Measurements from ENCODE around the gene EPHA8. TPM values are rescaled to one million over a fixed set of nuclear protein-coding genes. Genes with fewer than 3 reads are reported as not detected.

Gene EPHA8
- total and polyA plus RNA-seq, 2 of the 13 experiments (the other 11 are each of a cell fraction or from before 2014, with no cell fraction given) = not detected

GRCh38 chr1:22636927-22637326, 73.6 kb downstream of the EPHA8 start:
- no peaks in the 10 kb centered on the region for H3K36me3 ChIP-seq (replicated peaks in 1 of 2; ENCODE audit: control insufficient read depth in 1 of 2, insufficient read depth in 2 of 2, low read length in 2 of 2)
- no peak overlapping the region for H2AFZ ChIP-seq (ENCODE audit: low read length)
- intact Hi-C loops (cut with micrococcal nuclease; ENCODE audit: unreplicated experiment) = no loop called here
- H3K4me2 ChIP-seq (ENCODE audit: low read depth, low read length) = no peak overlapping the region
- H3K9me3 ChIP-seq (ENCODE audit: low read length) = no peaks in the 10 kb centered on the region
- in situ Hi-C loops (cut with HindIII; ENCODE audit: extremely low pct_ligation_motif_present, low pct_unique_long_range_greater_than_20kb) = no loop called here
- ChIA-PET CTCF (ENCODE audit: low intra/inter-chr PET ratio, low total read pairs) (no interaction called here), POLR2A (no interaction called here)
- DNase-seq (ENCODE audit: low spot score) (no peak), FAIRE-seq (no peak), ATAC-seq (no peak)
- H3K9ac ChIP-seq (ENCODE audit: insufficient read depth, low read depth, low read length) = no peak overlapping the region
- WGBS (ENCODE audit: low lambda C conversion rate) = 4% methylated on average over 6 of the region's 6 CpGs
- H3K27me3 ChIP-seq (ENCODE audit: control insufficient read depth in 1 of 2, insufficient read depth in 2 of 2, low read length in 2 of 2) = peaks cover 0 to 31% of the 10 kb centered on the region in 2 experiments; a peak in 2 of 5 replicates
- H3K4me1 ChIP-seq (ENCODE audit: insufficient read depth, low read length) = no peaks in the 10 kb centered on the region
- TF ChIP-seq ZSCAN31 (CRISPR knock-in tag; IDR thresholded peaks at IDR 0.05; ENCODE audit: low read depth) (no peak), PHF21A (CRISPR knock-in tag; IDR thresholded peaks at IDR 0.05) (no peak), ZBTB44 (CRISPR knock-in tag; IDR thresholded peaks at IDR 0.05) (no peak), PAF1 (CRISPR knock-in tag; IDR thresholded peaks at IDR 0.05) (no peak), ZNF709 (CRISPR knock-in tag; IDR thresholded peaks at IDR 0.05) (no peak), MAFG (CRISPR knock-in tag; IDR thresholded peaks at IDR 0.05) (no peak), RBFOX2 (IDR thresholded peaks at IDR 0.05; ENCODE audit: low read depth, low read length) (no peak), ZNF790 (CRISPR knock-in tag; IDR thresholded peaks at IDR 0.05; ENCODE audit: borderline replicate concordance) (no peak)
- TF ChIP-seq, protein P1, sequence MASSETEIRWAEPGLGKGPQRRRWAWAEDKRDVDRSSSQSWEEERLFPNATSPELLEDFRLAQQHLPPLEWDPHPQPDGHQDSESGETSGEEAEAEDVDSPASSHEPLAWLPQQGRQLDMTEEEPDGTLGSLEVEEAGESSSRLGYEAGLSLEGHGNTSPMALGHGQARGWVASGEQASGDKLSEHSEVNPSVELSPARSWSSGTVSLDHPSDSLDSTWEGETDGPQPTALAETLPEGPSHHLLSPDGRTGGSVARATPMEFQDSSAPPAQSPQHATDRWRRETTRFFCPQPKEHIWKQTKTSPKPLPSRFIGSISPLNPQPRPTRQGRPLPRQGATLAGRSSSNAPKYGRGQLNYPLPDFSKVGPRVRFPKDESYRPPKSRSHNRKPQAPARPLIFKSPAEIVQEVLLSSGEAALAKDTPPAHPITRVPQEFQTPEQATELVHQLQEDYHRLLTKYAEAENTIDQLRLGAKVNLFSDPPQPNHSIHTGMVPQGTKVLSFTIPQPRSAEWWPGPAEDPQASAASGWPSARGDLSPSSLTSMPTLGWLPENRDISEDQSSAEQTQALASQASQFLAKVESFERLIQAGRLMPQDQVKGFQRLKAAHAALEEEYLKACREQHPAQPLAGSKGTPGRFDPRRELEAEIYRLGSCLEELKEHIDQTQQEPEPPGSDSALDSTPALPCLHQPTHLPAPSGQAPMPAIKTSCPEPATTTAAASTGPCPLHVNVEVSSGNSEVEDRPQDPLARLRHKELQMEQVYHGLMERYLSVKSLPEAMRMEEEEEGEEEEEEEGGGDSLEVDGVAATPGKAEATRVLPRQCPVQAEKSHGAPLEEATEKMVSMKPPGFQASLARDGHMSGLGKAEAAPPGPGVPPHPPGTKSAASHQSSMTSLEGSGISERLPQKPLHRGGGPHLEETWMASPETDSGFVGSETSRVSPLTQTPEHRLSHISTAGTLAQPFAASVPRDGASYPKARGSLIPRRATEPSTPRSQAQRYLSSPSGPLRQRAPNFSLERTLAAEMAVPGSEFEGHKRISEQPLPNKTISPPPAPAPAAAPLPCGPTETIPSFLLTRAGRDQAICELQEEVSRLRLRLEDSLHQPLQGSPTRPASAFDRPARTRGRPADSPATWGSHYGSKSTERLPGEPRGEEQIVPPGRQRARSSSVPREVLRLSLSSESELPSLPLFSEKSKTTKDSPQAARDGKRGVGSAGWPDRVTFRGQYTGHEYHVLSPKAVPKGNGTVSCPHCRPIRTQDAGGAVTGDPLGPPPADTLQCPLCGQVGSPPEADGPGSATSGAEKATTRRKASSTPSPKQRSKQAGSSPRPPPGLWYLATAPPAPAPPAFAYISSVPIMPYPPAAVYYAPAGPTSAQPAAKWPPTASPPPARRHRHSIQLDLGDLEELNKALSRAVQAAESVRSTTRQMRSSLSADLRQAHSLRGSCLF (CRISPR knock-in tag; IDR thresholded peaks at IDR 0.05; ENCODE audit: borderline replicate concordance) = no peak
- no peak overlapping the region for H3K4me3 ChIP-seq (replicated peaks in 1 of 3; ENCODE audit: insufficient read depth in 1 of 3, low read depth in 2 of 3, low read length in 3 of 3)
- no peaks in the 10 kb centered on the region for H4K20me1 ChIP-seq (ENCODE audit: insufficient read depth, low read length)
- H3K27ac ChIP-seq (ENCODE audit: extremely low read length, insufficient read depth, low read length) = no peak overlapping the region
- BruUV-seq (replicated peaks) = no TSS peak
- no peaks in the 10 kb centered on the region for H3K79me2 ChIP-seq (ENCODE audit: insufficient read depth, low read length)
